Osteocyte (in vitro differentiated cells): ENCODE results near the gene ANP32E. TPM values are rescaled to one million over a fixed set of nuclear protein-coding genes. Genes with fewer than 3 reads are reported as not detected.

Source experiments
- DNase-seq: peaks from one replicate; pipeline ENCODE4 v3.0.0; 2021; ENCODE audit warnings: mixed read lengths; ENCODE audit not compliant: unreplicated experiment; ENCODE audit errors: extremely low spot score
- H3K27ac Mint-ChIP-seq: one replicate; pipeline ENCODE4 v1.8.0; 2021; ENCODE audit warnings: mild to moderate bottlenecking, mixed read lengths; ENCODE audit not compliant: unreplicated experiment
- H3K27me3 Mint-ChIP-seq: one replicate; pipeline ENCODE4 v1.8.0; 2021; ENCODE audit warnings: mixed read lengths; ENCODE audit not compliant: unreplicated experiment
- H3K36me3 Mint-ChIP-seq: one replicate; pipeline ENCODE4 v1.8.0; 2021; ENCODE audit warnings: mixed read lengths; ENCODE audit not compliant: unreplicated experiment
- H3K4me1 Mint-ChIP-seq: one replicate; pipeline ENCODE4 v1.8.0; 2021; ENCODE audit warnings: mixed read lengths; ENCODE audit not compliant: unreplicated experiment
- H3K4me3 Mint-ChIP-seq: one replicate; pipeline ENCODE4 v1.8.0; 2021; ENCODE audit warnings: mild to moderate bottlenecking, moderate library complexity, mixed read lengths; ENCODE audit not compliant: unreplicated experiment
- H3K9me3 Mint-ChIP-seq: one replicate; pipeline ENCODE4 v1.8.0; 2021; ENCODE audit warnings: mixed read lengths; ENCODE audit not compliant: unreplicated experiment
- CTCF ChIP-seq: fragments of 200-600 bp; sonication (generic); IDR thresholded peaks from 2 replicates; pipeline ENCODE4 v1.5.0; 2021; ENCODE audit warnings: antibody characterized with exemption, mild to moderate bottlenecking, moderate library complexity
- long read RNA-seq: library from polyadenylated mRNA; unstranded; transcript quantifications from one replicate; pipeline ENCODE4 v2.0.0, GENCODE V29; 2021
- total RNA-seq: library from RNA; stranded (reverse); gene quantifications from 2 replicates; pipeline ENCODE4 v1.2.1, GENCODE V29; 2021

Gene ANP32E
- total RNA-seq, result 29.5 and 32.2 TPM in 2 replicates
- long read RNA-seq, transcript ANP32E-208 (7 exons, 3,451 nt), result major isoform, 108 of 148 reads
- long read RNA-seq, transcript ANP32E-209 (7 exons, 2,989 nt), result minor isoform, 6 of 148 reads
- long read RNA-seq, partial matches to known transcripts, result 6 of 148 reads
- long read RNA-seq, other reads (novel, unspliced or antisense), result 26 of 148 reads

GRCh38 chr1:150235852-150236613, at the start of gene ANP32E:
Gene ANP32E (minus strand): TSS chr1:150236112. CDS start chr1:150235786, 326 bp downstream.
- Mint-ChIP-seq H3K4me3 (no peak within 1 kb of the TSS), H3K9me3 (no peaks in the 10 kb centered on the region), H3K4me1 (peaks cover 19% of the 10 kb centered on the region), H3K27ac (no peak within 1 kb of the TSS), H3K27me3 (no peaks in the 10 kb centered on the region), H3K36me3 (no peaks in the 10 kb centered on the region)
- TF ChIP-seq CTCF, result peak; percentile 16
- peak; percentile 97 for DNase-seq

- H3K4me1 Mint-ChIP-seq, result peaks cover 19% of the 10 kb centered on the region
- peaks cover 4% of the 10 kb centered on the region for H3K27me3 Mint-ChIP-seq
- DNase-seq, result no peak
- no peaks in the 10 kb centered on the region for H3K9me3 Mint-ChIP-seq
- peak overlapping the region; percentile 53 for H3K4me3 Mint-ChIP-seq
- no peak for TF ChIP-seq CTCF
- H3K36me3 Mint-ChIP-seq, result peaks cover 29% of the 10 kb centered on the region
- peak overlapping the region; percentile 28 for H3K27ac Mint-ChIP-seq
Measured at GRCh38 chr1:150283260-150283659, 47.3 kb upstream of the ANP32E start.

GRCh38 chr1:150282558-150282958, 46.6 kb upstream of the ANP32E start:
- no peak for TF ChIP-seq CTCF
- Mint-ChIP-seq H3K36me3 (peaks cover 33% of the 10 kb centered on the region), H3K4me1 (peaks cover 19% of the 10 kb centered on the region), H3K9me3 (no peaks in the 10 kb centered on the region), H3K27ac (peak overlapping the region; percentile 58), H3K4me3 (peak overlapping the region; percentile 80), H3K27me3 (peaks cover 4% of the 10 kb centered on the region)
- no peak for DNase-seq

- H3K36me3 Mint-ChIP-seq, result peaks cover 33% of the 10 kb centered on the region
- peak within 1 kb of the TSS; percentile 79 for H3K27ac Mint-ChIP-seq
- peaks cover 4% of the 10 kb centered on the region for H3K27me3 Mint-ChIP-seq
- DNase-seq, result peak; percentile 90
- TF ChIP-seq CTCF, result no peak
- no peaks in the 10 kb centered on the region for H3K9me3 Mint-ChIP-seq
- H3K4me3 Mint-ChIP-seq, result peak within 1 kb of the TSS; percentile 80
- H3K4me1 Mint-ChIP-seq, result peaks cover 19% of the 10 kb centered on the region
Measured at GRCh38 chr1:150281758-150282557, 46.0 kb upstream of the ANP32E start, which contains the start of gene CIART. Gene CIART (plus strand): TSS chr1:150282554. CDS start chr1:150283268, 714 bp downstream.
